HG02870 (cell line): ENCODE data around the gene SNX9.
A peak's percentile ranks its signal among the peaks of the same experiment; 100 is the strongest.
"Not testable (repeated sequence)": the region's sequence is repeated elsewhere in the genome, so short reads cannot be mapped to it uniquely, and the experiment has no call there.

Source experiments
- ATAC-seq: cut with Tn5 transposase; IDR thresholded peaks from one replicate; pipeline ENCODE4 v1.9.1; 2021; ENCODE audit warnings: mild to moderate bottlenecking, moderate library complexity; ENCODE audit not compliant: unreplicated experiment

SNX9 gene

GRCh38 chr6:157880534-157880933 lies 57.5 kb downstream of the SNX9 start:
- no peak for ATAC-seq

GRCh38 chr6:157881342-157881741 lies 58.3 kb downstream of the SNX9 start:
- ATAC-seq, result no peak

- no peak for ATAC-seq
These were observed 61.7 kb downstream of the SNX9 start for GRCh38 chr6:157884756-157885155.

GRCh38 chr6:157885211-157885788 lies 62.3 kb downstream of the SNX9 start:
- no peak for ATAC-seq

GRCh38 chr6:157885876-157886275 lies 62.8 kb downstream of the SNX9 start:
- ATAC-seq, result no peak

GRCh38 chr6:157887892-157888291 lies 64.8 kb downstream of the SNX9 start:
- ATAC-seq, result no peak

GRCh38 chr6:157891544-157892362 lies 68.7 kb downstream of the SNX9 start:
- no peak for ATAC-seq

GRCh38 chr6:157892363-157892877 lies 69.4 kb downstream of the SNX9 start:
- ATAC-seq, result no peak

- ATAC-seq, result no peak
These were observed 70.2 kb downstream of the SNX9 start for GRCh38 chr6:157893238-157893637.

GRCh38 chr6:157895585-157895984 lies 72.5 kb downstream of the SNX9 start:
- no peak for ATAC-seq

GRCh38 chr6:157896932-157897331 lies 73.9 kb downstream of the SNX9 start:
- ATAC-seq, result no peak

- ATAC-seq, result no peak
These were observed 75.1 kb downstream of the SNX9 start for GRCh38 chr6:157898169-157898568.

GRCh38 chr6:157898640-157899039 lies 75.6 kb downstream of the SNX9 start:
- no peak for ATAC-seq

GRCh38 chr6:157900262-157900661 lies 77.2 kb downstream of the SNX9 start:
- not testable (repeated sequence) for ATAC-seq

GRCh38 chr6:157900751-157901150 lies 77.7 kb downstream of the SNX9 start:
- not testable (repeated sequence) for ATAC-seq

GRCh38 chr6:157904999-157905398 lies 82.0 kb downstream of the SNX9 start:
- no peak for ATAC-seq

GRCh38 chr6:157905590-157906342 lies 82.7 kb downstream of the SNX9 start:
- ATAC-seq, result no peak

- no peak for ATAC-seq
These were observed 83.6 kb downstream of the SNX9 start for GRCh38 chr6:157906537-157907061.

- no peak for ATAC-seq
These were observed 84.6 kb downstream of the SNX9 start for GRCh38 chr6:157907651-157908050.

GRCh38 chr6:157908369-157909281 lies 85.6 kb downstream of the SNX9 start:
- ATAC-seq, result peak; percentile 69
